HG03108 (cell line): ENCODE measurements around the gene SPAG8.

Source experiments
- ATAC-seq: cut with Tn5 transposase; IDR thresholded peaks from one replicate; pipeline ENCODE4 v1.9.1; 2021; ENCODE audit warnings: moderate library complexity; ENCODE audit not compliant: unreplicated experiment

The SPAG8 gene

GRCh38 chr9:35811381-35812024 lies 559 bp downstream of the SPAG8 start:
- ATAC-seq: no peak

GRCh38 chr9:35810122-35810521 lies 1.9 kb downstream of the SPAG8 start:
- ATAC-seq: no peak

DNA sequence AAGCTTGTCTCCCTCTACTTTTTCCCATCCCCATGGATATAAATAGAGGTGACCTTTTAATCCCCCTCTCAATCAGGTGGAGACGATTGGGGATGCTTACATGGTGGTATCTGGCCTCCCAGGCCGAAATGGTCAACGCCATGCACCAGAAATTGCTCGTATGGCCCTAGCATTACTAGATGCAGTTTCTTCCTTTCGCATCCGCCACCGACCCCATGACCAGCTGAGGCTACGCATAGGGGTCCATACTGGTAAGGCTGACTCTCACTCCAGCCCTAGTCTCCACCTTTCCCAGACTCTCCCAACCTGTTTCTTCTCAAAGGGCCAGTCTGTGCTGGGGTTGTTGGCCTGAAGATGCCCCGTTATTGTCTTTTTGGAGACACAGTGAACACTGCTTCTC lies 3.6 kb downstream of the SPAG8 start:
- no peak for ATAC-seq

DNA sequence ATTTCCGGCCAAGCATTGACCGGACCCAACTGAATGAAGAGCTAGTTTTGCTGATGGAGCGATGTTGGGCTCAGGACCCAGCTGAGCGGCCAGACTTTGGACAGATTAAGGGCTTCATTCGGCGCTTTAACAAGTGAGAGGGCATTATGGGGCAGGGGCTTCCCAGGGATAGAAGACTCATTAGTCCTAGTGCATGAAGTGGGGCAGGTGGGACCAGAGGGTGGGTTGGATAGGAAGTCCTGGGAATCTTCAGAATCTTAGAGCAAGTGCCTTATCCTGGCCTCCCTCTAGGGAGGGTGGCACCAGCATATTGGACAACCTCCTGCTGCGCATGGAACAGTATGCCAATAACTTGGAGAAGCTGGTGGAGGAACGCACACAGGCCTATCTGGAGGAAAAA lies 6.0 kb downstream of the SPAG8 start:
- ATAC-seq: no peak

DNA sequence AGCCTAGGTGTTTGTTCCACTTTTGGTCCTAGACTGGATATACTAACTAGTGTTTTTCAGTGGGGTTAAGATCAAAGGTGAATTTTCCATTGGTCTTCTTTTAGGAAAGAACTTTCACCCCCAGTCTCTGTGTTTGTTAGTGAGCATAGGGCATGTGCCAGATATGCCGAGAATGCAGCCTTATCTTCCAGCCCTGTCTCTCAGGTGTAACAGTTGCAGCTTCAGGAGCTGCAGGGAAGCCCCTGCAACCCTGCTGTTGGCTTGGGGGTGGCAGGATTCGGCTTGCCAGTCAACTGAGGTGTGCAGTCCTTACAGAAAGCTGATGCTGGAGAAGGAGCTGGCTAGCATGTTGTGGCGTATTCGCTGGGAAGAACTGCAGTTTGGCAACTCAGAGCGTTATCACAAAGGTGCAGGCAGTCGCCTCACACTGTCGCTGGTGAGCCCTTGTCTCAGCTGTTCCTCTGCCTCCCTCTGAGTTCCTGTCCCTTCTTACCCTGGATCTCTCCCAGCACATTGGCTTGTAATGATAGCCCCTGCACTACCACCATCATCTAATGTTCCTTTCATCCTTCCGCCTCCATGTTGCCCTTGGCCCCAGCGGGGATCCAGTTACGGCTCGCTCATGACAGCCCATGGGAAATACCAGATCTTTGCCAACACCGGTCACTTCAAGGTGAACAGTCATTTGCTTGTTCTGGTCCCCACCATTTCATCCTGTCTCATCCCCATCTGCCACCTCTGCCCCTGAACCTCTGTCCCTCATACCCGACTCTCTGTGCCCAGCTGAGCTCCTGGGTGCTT lies 10.5 kb downstream of the SPAG8 start:
- ATAC-seq: no peak

DNA sequence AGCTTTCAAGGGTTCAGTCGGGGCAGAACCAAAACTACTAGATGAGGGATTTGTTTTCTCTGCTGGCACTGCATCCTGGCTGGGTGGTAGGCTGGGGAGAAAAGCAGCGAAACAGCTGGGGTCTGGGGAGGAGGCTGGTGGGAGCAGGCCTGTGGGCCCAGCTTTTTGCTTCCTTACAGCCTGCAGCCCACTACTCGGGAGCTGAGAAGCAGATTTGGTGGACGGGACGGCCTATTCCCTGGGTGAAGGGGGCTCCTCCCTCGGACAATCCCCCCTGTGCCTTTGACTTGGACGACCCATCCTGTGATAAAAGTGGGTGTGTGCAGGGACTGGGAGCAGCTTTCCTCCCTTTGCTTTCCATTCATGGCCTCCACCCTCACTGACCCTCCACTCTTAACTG lies 11.5 kb downstream of the SPAG8 start:
- no peak for ATAC-seq

DNA sequence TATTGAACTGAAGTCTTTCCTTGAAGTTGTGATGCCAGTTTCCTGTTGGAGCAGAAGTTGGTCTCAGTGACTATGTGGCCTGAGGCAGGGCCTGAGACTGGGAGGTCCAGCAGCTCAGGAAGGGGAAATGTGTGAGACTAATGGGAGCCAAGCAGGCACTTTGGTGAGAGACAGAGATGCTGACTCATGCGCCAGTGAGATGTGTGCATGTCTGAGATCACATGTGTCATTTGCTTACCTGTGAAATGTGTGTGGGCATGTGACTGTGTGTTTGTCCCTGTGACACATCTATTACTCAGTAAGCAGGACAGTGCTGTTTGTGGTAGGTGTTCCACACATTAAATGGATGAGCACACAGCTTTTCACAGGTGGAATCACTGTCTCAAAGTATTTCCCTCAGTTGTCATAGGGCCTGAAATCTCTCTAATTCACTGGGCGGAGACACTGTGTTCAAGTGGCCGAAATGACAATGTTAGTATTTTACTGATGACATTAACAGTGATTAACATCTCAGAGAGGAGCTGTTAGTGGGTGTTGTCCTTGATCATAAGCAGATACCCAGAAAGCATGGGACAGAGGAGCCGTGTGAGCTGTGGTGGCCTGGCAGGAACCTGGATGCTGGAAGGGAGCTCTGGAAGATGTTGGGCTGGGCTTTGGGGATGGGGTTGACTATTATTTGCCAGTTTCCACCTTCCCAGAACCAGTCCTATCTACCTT lies 13.2 kb downstream of the SPAG8 start:
- ATAC-seq: no peak

DNA sequence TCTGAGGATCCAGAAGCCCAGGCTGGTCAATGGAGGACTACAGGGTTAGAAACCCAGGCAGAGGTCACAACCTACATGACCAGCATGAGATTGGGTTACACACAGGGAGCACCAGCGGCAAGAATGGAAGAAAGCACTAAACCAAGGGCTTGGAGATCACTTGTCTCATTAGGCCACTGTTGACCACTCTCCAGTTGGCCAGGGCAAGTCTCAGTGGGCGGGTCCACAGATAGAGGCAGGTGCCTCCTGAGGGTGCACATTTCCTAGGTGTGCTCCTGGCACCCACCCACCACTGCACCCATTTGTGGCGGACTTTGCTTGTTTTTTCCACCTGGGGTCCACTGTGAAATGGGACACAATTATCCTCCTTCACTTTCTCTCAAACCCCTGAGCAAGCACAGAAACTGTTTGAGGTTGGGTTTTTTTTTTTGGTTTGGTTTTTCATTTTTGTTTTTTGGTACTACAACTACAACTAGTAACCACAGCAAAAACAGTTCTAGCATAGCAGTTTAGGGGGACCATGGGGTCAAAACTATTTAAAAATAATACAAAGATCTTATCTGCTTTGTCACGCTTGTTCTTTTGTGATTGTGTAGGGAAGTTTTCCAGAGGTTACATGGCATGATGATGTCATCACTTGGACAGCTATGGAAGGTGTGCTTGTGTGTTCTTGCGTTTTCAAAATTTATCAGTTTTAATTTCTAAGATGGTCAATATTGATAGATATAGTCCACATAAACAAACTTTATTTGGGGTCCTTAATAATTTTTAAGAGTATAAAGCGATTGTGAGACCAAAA lies 14.6 kb downstream of the SPAG8 start:
- no peak for ATAC-seq

DNA sequence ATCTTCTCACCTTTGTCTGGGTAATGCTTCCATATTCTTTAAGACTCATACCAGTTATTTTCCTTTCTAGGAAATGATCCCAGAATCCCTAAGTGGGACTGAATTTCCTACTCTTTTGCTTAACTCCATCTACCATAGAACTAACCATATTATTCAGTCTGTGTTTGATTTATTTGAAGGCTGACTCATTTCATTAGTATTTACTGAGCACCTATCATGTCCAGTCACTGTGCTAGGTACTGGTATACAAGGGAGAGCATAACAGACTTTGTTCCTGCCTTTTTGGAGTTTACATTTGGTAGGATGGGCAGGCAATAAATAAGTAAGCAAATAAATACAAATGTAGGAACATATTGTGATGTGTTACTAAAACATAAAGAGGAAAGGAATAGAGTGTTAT lies 16.4 kb downstream of the SPAG8 start:
- ATAC-seq: no peak

DNA sequence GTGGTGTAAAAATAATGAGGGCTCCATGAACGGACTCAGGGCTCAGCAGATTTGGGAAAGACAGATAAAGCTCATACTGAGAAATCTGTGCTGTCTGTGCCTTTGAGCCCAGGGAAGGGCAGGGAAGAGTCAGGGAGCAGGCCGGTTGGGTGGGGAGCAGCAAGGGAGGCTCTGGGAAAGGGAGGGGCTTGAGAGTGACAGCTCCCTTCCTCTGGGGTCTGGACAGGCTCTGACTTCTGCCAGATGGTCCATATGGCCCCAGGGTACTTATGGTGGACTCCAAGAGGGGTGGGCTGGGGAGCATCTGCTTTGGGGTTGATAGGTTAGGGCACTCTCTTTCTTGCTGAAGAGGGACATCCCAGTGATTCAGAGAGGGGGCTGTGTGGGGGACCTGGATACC lies 18.6 kb downstream of the SPAG8 start:
- no peak for ATAC-seq

- ATAC-seq: no peak
Observed at GRCh38 chr9:35792826-35793225, 19.2 kb downstream of the SPAG8 start.

- ATAC-seq: no peak
Observed at GRCh38 chr9:35792024-35792813, 19.8 kb downstream of the SPAG8 start.

- no peak for ATAC-seq
Observed at GRCh38 chr9:35791297-35791921, 20.7 kb downstream of the SPAG8 start, which contains the start of gene NPR2. TSS of gene NPR2 (plus strand) at chr9:35791591. CDS start at chr9:35792409, 818 bp downstream.

- ATAC-seq: no peak
Observed at GRCh38 chr9:35790385-35791296, 21.4 kb downstream of the SPAG8 start.

GRCh38 chr9:35790025-35790384 lies 22.1 kb downstream of the SPAG8 start:
- ATAC-seq: no peak

- ATAC-seq: no peak
Observed at GRCh38 chr9:35789541-35789940, 22.5 kb downstream of the SPAG8 start.

- ATAC-seq: no peak
Observed at GRCh38 chr9:35783418-35783817, 28.6 kb downstream of the SPAG8 start.

- no peak for ATAC-seq
Observed at GRCh38 chr9:35781066-35781465, 31.0 kb downstream of the SPAG8 start.

- no peak for ATAC-seq
Observed at GRCh38 chr9:35778496-35778895, 33.6 kb downstream of the SPAG8 start.
